Bronchus fibroblast of lung (primary cell): ENCODE data around the gene CEACAM1. TPM values are rescaled to one million over a fixed set of nuclear protein-coding genes. Genes with fewer than 3 reads are reported as not detected.

Source experiments
- total RNA-seq: library from RNA; depleted of rRNA; stranded (reverse); fragments of >200 nt; gene quantifications from 2 replicates; pipeline ENCODE4 v1.2.3, GENCODE V29; 2015

The CEACAM1 gene
- total RNA-seq, result not detected in 2 replicates

GRCh38 chr19:42528354-42529247 is at the start of gene CEACAM1:
TSS of gene CEACAM1 (minus strand) at chr19:42528481. CDS start at chr19:42528374, 107 bp downstream.

Other genes starting within 250 kb of the CEACAM1 start
- gene PRR19, start 226.3 kb downstream of the CEACAM1 start, total RNA-seq, result 0.84 and 1.0 TPM in 2 replicates
- gene PAFAH1B3, start 225.9 kb downstream of the CEACAM1 start, total RNA-seq, result 88.8 and 92.5 TPM in 2 replicates
- gene TMEM145, start 215.2 kb downstream of the CEACAM1 start, total RNA-seq, result 0.17 TPM in 1 of 2 replicates, not detected in the other
- 18.4 and 19.7 TPM in 2 replicates for gene MEGF8, start 202.8 kb downstream of the CEACAM1 start, total RNA-seq
- gene CNFN, start 138.2 kb downstream of the CEACAM1 start, total RNA-seq, result not detected in 2 replicates
- gene LIPE, start 101.1 kb downstream of the CEACAM1 start, total RNA-seq, result 9.9 and 10.6 TPM in 2 replicates
- not detected in 2 replicates for gene CXCL17, start 85.5 kb downstream of the CEACAM1 start, total RNA-seq
- not detected in 2 replicates for gene CEACAM8, start 66.4 kb upstream of the CEACAM1 start, total RNA-seq
- not detected in 2 replicates for gene PSG3, start 212.0 kb upstream of the CEACAM1 start, total RNA-seq
- gene PSG8, start 237.2 kb upstream of the CEACAM1 start, total RNA-seq, result not detected in 2 replicates